HG03159 (cell line): Measurements from ENCODE around the gene SELENOW.
"Not testable (repeated sequence)": the region's sequence is repeated elsewhere in the genome, so short reads cannot be mapped to it uniquely, and the experiment has no call there.

Experiments used
- ATAC-seq: cut with Tn5 transposase; IDR thresholded peaks from one replicate; pipeline ENCODE4 v1.9.1; 2021; ENCODE audit warnings: mild to moderate bottlenecking, moderate library complexity; ENCODE audit not compliant: unreplicated experiment

Gene SELENOW

DNA sequence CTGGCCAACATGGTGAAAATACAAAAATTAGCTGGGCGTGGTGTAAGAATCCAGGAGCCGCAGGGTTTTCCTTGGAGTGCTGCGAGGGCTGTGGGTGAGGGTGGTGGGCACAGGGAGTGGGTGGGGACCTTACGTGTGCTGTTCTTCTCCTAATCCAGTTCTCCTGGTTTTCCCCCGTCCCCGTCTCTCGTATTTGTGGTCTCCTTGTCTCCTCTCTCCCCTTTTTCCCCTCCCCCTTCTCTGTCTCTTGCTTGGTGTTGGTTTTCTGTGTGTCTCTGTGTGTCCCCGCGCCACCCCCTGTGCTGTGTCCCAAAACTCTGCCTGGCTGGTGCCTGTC is 1.7 kb downstream of the SELENOW start:
- ATAC-seq, result no peak

DNA sequence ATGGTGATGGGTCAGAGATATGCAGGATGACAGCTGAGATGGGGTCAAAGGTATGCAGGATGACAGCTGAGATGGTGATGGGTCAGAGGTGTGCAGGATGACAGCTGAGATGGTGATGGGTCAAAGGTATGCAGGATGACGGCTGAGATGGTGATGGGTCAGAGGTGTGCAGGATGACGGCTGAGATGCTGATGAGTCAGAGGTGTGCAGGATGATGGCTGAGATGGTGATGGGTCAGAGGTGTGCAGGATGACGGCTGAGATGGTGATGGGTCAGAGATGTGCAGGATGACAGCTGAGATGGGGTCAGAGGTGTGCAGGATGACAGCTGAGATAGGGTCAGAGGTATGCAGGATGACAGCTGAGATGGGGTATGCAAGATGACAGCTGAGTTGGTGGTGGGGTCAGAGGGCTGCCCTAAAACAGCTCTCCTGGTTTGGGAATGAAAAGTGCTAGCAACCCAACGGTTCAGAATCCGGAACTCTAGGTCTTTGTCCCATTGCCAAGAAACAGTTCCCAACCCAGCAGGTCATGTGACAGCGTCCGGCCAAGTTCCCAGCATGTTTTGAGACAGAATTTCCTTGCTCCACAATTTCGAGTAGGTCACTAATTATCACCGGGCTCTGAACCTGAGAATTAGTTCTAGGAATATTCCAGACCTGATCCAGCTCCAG is 3.2 kb downstream of the SELENOW start:
- ATAC-seq, result no peak

DNA sequence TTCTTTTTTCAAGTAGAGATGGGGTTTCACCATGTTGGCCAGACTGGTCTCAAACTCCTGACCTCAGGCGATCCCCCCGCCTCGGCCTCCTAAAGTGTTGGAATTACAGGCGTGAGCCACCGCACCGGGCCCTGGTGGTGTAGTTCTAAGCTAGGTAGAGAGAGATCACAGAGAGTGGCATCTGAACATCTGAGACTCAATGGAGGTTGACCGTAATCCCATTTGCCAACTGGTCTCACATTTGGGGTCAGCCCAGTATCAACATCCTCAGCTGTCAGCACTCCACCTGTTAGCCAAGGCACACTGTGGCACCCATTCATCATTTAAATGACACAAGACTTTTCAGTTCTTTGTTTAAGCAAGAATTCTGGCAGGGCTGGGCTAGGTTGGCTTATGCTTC is 8.1 kb downstream of the SELENOW start:
- no peak for ATAC-seq

DNA sequence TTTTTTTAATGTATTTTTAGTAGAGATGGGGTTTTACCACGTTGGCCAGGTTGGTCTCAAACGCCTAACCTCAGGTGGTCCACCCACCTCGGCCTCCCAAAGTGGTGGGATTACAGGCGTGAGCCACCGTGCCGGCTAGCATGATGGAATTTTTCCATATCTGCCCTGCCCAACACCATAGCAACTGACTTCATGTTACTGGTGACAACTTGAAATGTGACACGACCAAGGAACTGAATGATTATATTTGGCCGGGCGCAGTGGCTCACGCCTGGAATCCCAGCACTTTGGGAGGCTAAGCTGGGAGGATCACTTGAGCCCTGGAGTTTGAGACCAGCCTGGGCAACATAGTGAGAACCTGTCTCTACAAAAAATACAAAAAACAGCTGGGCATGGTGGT is 8.8 kb downstream of the SELENOW start:
- not testable (repeated sequence) for ATAC-seq

DNA sequence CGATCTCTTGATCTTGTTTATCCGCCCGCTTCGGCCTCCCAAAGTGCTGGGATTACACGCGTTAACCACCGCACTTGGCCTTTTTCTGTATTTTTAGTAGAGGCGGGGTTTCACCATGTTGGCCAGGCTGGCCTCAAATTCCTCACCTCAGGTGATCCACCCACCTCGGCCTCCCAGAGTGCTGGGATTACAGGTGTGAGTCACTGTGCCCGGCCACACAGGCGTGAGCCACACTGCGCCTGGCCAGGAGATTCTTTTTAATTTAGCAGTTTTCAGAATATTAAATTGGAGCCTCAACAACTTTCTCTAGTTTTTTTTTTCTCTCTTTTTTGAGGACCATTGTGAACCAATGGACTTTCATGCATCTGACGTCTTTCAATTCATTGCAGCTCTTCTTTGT is 11.3 kb downstream of the SELENOW start:
- ATAC-seq, result not testable (repeated sequence)

DNA sequence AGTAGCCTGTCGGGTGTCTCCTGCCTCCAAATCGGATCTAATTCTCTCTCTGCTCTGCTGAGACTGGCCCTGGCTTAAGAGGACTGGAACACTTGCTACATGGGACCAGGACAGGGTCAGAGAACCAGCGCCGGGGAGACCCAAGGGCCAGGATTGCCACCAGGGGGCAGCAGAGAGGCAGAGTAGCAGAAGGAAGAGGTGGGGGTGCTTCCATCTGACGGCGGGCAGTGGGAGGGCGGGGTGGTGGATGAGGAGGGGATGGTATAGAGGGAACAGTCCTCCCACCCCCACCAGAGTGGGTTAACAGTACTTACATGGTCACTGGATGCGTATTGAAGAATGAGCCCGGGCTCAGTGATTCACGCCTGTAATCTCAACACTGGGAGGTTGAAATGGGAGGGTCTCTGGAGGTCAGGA is 11.9 kb downstream of the SELENOW start:
- no peak for ATAC-seq

DNA sequence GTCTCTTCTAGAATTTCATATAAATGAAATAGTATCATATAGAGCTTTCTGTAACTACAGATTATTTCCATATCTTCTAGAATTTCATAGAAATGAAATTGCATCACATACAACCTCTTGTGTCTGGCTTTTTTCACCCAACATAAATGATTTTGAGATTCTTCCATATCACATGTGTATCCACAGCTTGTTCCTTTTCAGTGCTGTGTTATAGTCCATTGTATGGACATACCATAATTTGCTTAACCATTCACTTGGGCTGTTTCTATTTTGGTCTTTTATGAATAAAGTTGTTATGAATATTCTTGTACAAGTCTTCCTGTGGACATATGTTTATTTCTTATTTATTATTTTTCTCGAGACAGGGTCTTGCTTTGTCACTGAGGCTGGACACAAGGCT is 14.1 kb downstream of the SELENOW start:
- ATAC-seq, result no peak

DNA sequence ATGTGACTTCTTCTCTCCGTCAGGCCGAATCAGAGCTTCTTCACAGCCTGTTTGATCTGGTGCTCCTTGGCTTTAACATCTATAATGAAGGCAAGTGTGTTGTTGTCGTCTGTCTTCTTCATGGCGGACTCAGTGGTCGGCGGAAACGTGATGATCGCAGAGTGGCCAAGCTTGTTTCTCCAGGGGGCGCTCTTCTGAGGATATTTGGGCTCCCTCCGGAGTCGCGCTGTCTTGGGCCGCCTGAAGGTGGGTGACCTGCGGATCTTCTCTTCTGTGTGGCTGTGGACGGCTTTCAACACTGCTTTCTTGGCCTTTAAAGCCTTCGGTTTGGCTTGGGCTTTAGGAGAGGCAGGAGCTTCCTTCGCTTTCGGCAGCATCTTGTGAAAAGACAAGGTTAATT is 16.0 kb downstream of the SELENOW start:
- ATAC-seq, result no peak

DNA sequence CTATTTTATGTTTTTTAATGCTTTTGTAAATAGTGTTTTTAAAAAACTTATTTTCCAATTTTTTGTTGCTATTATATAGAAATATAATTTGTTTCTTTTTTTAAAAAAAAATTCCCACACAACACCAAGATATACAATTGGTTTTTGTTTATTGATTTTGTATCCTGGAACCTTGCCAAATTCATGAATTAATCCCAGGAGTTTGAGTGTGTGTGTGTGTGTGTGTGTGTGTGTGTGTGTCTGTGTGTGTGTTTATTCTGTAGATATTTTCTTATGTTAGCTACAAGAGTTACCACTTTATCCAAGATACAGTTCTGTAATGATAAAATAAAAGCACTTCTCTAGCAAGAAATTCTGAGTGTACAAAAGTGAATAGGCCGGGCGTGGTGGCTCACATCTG is 18.3 kb downstream of the SELENOW start:
- no peak for ATAC-seq

DNA sequence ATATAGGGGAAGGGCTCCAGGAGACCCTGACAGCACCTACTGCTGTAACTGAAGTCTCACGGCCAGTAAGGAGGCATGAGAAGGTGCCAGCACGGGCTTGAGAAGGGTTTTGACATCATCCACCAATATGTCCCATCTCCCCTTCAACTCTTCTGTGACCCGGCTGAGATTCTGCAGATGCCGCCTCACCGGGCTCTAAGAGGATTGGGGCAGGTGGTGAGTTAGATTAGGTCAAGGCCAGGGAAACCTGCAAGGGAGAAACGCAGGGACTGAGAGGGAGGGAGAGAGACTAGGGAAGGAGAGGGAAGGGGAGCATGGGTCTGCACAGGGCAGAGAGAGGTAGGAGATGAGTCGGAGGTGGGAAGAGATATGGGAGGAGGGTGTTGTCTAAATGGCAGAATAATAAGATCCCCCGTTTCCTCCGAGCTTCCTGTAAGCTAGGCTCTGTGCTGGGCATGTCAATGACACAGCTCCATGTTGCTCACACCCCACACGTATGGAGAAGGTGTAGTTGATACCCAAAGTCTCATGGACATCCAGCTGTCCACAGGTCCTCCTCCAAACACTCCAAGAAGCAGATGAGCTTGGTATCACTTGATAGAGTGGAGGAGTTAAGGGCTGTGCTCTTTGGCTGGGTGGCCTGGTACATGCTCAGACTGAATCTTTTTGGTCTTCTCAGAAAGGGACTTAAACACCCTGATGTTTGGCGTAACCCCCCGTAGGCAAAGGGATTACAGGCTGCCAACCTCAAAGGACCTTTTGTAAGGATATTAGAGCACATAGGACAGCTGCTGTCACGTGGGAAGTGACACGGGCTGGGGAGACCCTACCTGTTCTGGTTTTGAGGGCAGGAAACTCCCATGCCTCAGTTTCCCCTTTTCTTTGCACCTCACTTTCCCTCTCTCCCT is 19.7 kb downstream of the SELENOW start:
- ATAC-seq, result no peak

DNA sequence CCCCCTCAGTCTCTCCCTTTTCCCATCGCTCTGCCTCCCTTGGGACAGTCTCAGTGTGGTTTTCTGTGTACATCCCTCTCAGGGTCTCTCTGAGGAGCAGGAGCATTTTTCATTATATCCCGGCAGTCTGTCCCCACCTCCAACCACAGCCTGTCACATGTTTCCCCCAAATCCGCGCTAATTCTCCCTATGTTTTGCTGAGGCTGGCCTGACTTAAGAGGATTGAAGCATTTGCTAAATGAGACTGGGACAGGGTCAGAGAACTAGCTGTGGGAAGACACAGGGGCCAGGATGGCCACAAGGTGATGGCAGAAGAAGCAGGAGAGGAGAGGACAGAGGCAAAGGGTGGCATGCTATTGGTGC is 20.4 kb downstream of the SELENOW start:
- no peak for ATAC-seq

DNA sequence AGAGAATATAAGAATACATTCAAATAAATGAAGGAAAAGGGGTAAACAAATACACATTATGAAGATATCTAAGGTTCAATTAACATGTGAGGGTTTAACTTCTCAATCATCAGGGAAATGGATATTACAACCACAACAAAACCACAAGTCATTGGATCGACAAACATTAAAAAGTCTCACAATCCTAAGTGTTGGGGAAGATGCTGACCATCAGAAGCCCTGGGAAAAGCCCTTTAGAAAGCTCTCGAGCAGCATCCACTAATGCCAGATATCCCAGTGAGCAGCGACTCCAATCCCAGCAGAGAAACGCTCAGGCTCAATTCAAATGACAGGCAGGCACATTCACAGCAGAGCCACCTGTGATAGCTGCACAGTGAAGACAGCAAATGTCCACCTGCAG is 22.8 kb downstream of the SELENOW start:
- no peak for ATAC-seq

DNA sequence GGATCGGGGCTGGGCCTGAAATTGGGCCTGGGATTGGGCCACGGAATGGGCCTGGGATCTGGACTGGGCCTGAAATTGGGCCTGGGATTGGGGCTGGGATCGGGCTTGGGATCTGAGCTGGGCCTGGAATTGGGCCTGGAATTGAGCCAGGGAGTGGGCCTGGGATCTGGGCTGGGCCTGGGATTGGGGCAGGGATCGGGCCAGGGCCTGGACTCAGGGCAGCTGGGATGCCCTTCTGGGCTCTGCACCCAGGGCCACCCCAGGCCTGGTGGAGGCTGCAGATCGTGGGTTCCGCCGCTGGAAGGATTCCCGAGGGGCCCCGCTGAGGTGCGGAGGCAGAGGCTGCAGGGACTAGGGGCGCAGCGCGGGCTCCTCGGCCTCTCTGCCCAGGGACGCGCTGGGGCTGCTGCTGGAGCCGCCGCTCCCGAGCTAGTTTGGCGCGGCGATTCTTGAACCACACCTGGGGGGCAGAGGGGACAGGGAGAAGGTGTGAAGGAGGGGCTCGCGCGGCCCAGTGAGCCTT is 24.1 kb downstream of the SELENOW start:
- ATAC-seq, result no peak

DNA sequence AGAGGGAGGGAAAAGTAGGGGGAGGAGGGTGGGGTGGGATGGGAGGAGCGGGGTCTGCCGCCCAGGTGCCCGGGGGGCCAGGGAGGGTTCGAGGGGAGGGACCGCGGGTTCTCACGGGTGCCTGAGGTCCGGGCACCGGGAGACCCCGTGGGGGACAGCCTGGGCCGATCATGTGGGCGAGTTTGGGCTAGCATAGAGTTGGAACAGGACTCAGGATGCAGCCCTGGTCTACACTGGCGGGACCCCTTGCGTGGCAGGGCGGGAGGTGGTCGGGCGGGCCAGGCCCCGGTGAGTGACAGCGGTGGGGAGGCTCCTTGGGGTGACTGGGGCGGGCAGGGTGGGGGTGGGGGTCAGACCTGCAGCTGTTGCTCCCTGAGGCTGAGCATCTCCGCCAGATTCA is 24.6 kb downstream of the SELENOW start:
- ATAC-seq, result not testable (repeated sequence)

DNA sequence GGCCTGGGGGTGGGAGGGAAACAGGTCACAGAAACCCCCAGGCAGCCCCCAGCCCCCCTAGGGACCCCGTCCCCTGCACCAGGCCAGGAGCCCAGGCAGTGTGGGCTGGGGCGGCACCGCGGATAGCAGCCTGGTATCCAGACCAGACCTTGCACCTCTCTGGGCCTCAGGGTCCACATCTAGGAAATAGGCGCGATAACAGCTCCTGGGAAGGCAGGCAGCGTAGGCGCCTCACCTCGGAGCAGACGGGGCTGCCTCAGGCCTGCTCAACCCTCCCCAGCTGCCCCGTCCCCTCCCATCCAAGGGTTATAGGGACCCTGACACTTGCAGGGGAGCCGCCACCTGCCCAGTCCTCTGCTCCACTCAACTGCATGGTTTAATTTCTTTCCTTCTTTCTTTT is 25.2 kb downstream of the SELENOW start:
- ATAC-seq, result not testable (repeated sequence)

DNA sequence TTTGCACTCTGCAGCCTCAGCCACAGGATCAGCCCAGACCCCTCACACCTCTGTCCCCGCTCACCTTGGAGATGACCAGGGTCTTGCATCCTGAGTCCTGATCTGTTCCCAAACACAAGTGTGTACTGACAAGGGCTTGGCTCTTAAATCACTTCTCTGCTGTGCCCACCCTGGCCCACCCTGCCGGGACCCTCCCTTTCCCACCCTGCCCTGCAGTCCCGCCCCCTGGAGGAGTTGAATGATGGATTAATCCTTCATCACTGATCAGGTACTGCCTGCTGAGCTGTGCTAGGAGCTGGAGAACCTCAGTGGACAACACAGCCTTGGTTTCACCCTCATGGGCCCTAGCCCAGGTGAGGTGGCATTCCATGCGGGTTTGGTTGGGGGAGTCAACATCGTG is 25.9 kb downstream of the SELENOW start, which contains the start of gene TPRX1:
Gene TPRX1, minus strand, starts transcription at position 101 of the 400 bp plus-strand sequence. Its CDS starts 12 bp downstream, at position 89.
- ATAC-seq, result not testable (repeated sequence)

DNA sequence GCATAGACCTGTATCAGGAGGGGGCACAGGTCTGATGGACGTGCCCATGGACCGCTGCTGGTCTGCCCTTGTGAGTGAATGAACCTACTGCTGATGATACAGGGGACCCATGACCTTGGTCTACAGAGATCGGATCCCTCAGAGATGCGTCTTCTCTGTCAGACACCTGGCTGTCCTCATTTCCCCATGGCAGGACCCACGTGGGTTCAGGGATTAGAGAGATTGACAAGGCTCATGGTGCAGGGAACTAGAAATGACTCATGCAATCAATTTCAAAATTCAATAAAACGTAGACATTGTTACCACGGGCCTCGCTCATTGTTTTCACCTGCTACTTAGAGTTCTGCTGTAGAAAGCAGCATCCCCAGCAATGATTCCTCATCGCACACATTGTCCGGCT is 26.8 kb downstream of the SELENOW start:
- ATAC-seq, result no peak

DNA sequence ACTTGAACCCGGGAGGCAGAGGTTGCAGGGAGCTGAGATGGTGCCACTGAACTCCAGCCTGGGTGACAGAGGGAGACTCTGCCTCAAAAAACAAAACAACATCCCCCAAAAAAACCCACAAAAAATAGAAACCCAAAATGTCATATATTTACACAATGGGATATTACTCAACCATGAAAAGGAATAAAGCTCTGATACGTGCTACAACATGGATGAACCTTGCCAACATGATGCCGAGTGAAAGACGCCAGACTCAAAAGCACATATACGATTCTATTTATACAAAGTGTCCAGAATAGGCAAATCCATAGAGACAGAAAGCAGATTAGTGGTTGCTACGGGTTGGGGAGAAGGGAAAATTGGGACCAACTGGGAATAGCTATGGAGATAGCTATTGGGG is 27.9 kb downstream of the SELENOW start:
- no peak for ATAC-seq

DNA sequence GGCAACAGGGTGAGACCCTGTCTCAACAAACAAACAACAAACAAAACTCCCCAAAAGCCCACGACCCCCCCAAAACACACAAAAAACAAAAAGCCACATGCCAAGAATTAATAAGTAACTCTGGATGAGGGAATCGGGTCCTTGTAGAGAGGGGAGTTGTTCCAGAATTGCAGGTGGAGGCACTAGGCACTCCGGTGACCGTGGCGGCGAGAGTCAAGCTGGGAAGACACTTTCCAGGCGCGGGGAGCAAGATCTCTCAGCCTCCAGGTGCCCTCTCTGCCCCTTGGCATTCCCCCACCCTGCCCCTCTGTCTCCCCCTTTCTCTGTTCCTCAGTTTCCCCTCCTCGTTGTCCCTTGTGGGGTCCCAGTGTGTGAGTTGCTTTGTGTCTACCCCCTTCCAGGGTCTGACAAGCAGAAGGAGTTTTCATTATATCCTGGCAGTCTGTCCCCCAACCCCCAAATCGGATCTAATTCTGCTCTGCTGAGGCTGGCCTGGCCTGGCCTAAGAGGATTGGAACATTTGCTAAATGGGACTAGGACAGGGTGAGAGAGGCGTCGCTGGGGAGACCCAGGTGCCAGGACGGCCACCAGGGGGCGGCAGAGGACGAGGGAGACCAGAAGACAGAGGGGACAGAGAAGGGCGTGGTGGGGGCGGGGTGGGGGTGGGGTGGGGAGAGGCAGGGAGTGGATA is 34.9 kb downstream of the SELENOW start:
- ATAC-seq, result no peak

DNA sequence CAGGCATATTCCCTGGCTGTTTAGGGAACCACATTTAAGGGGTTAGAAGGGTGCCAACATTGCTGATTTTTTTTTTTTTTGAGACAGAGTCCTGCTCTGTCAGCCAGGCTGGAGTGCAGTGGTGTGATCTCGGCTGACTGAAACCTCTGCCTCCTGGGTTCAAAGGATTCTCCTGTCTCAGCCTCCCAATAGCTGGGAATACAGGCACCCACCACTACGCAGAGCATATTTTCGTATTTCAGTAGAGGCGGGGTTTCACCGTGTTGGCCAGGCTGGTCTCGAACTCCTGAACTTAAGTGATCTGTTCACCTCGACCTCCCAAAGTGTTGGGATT is 35.5 kb downstream of the SELENOW start:
- ATAC-seq, result no peak

DNA sequence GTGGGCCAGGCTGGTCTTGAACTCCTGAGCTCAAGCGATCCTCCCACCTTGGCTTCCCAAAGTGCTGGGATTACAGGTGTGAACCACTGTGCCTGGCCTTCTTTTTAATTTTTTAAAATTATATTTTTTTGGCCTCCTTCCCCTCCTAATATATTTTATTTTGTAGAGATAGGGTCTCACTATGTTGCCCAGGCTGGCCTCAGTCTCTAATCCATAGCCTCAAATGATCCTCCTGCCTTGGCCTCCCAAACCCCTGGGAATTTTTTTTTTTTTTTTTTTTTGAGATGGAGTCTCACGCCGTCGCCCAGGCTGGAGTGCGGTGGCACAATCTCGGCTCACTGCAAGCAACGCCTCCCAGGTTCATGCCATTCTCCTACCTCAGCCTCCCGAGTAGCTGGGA is 37.8 kb downstream of the SELENOW start:
- ATAC-seq, result not testable (repeated sequence)

DNA sequence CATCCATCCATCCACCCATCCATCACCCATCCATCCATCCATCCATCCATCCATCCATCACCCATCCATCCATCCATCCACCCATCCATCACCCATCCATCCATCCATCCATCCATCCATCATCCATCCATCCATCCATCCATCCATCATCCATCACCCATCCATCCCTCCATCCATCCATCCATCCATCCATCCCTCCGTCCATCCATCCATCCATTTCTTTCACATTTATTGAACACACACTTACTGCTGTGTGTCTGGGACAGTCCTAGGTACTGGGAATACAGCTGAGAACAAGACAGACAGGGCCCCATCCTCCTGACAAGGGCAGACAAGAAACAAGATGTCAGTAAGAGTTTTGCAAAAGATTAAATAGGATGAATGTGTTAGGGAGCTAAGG is 39.7 kb downstream of the SELENOW start:
- not testable (repeated sequence) for ATAC-seq
